ENCODE measurements around the gene TRAF7. TPM values are rescaled to one million over a fixed set of nuclear protein-coding genes. Genes with fewer than 3 reads are reported as not detected.

The TRAF7 gene
- total RNA-seq, 1 experiment from 2014 or later: 153 TPM

Other genes with a start within 250 kb of the TRAF7 start
- not detected in 2 replicates for gene HS3ST6, start 237.4 kb upstream of the TRAF7 start, total RNA-seq (2014; rRNA removed; shearing (Covaris generic))
- gene MSRB1, start 212.6 kb upstream of the TRAF7 start, total RNA-seq (2014; rRNA removed; shearing (Covaris generic)): 13.2 and 16.1 TPM in 2 replicates
- 0.44 TPM in 1 of 2 replicates, not detected in the other for gene RPL3L, start 201.1 kb upstream of the TRAF7 start, total RNA-seq (2014; rRNA removed; shearing (Covaris generic))
- gene NDUFB10, start 196.2 kb upstream of the TRAF7 start, total RNA-seq (2014; rRNA removed; shearing (Covaris generic)): 305 and 403 TPM in 2 replicates
- 4,719 and 5,018 TPM in 2 replicates for gene RPS2, start 191.0 kb upstream of the TRAF7 start, total RNA-seq (2014; rRNA removed; shearing (Covaris generic))
- not detected in 2 replicates for gene RNF151, start 188.9 kb upstream of the TRAF7 start, total RNA-seq (2014; rRNA removed; shearing (Covaris generic))
- 91.7 and 104 TPM in 2 replicates for gene TBL3, start 183.7 kb upstream of the TRAF7 start, total RNA-seq (2014; rRNA removed; shearing (Covaris generic))
- 1.3 TPM in 1 of 2 replicates, not detected in the other for gene NOXO1, start 174.3 kb upstream of the TRAF7 start, total RNA-seq (2014; rRNA removed; shearing (Covaris generic))
- gene GFER, start 171.6 kb upstream of the TRAF7 start, total RNA-seq (2014; rRNA removed; shearing (Covaris generic)): 75.1 and 77.8 TPM in 2 replicates
- gene SYNGR3, start 165.8 kb upstream of the TRAF7 start, total RNA-seq (2014; rRNA removed; shearing (Covaris generic)): 38.6 and 60.0 TPM in 2 replicates
- gene ZNF598, start 146.0 kb upstream of the TRAF7 start, total RNA-seq (2014; rRNA removed; shearing (Covaris generic)): 28.4 and 30.8 TPM in 2 replicates
- gene NPW, start 136.0 kb upstream of the TRAF7 start, total RNA-seq (2014; rRNA removed; shearing (Covaris generic)): 2.0 and 2.3 TPM in 2 replicates
- 14.0 and 17.1 TPM in 2 replicates for gene NHERF2, start 128.9 kb upstream of the TRAF7 start, total RNA-seq (2014; rRNA removed; shearing (Covaris generic))
- 104 and 108 TPM in 2 replicates for gene NTHL1, start 107.9 kb upstream of the TRAF7 start, total RNA-seq (2014; rRNA removed; shearing (Covaris generic))
- gene TSC2, start 107.8 kb upstream of the TRAF7 start, total RNA-seq (2014; rRNA removed; shearing (Covaris generic)): 37.6 and 42.6 TPM in 2 replicates
- gene PKD1, start 19.9 kb upstream of the TRAF7 start, total RNA-seq (2014; rRNA removed; shearing (Covaris generic)): 45.6 and 64.4 TPM in 2 replicates
- gene RAB26, start 7.2 kb upstream of the TRAF7 start, total RNA-seq (2014; rRNA removed; shearing (Covaris generic)): 9.2 and 10.7 TPM in 2 replicates
- gene CASKIN1, start 40.8 kb downstream of the TRAF7 start, total RNA-seq (2014; rRNA removed; shearing (Covaris generic)): 1.5 and 2.0 TPM in 2 replicates
- 25.4 and 28.6 TPM in 2 replicates for gene MLST8, start 49.7 kb downstream of the TRAF7 start, total RNA-seq (2014; rRNA removed; shearing (Covaris generic))
- gene BRICD5, start 55.1 kb downstream of the TRAF7 start, total RNA-seq (2014; rRNA removed; shearing (Covaris generic)): 3.9 and 7.4 TPM in 2 replicates
- gene PGP, start 59.1 kb downstream of the TRAF7 start, total RNA-seq (2014; rRNA removed; shearing (Covaris generic)): 42.5 and 57.4 TPM in 2 replicates
- 33.4 and 36.8 TPM in 2 replicates for gene E4F1, start 67.8 kb downstream of the TRAF7 start, total RNA-seq (2014; rRNA removed; shearing (Covaris generic))
- gene DNASE1L2, start 80.7 kb downstream of the TRAF7 start, total RNA-seq (2014; rRNA removed; shearing (Covaris generic)): 0.48 and 0.69 TPM in 2 replicates
- gene ECI1, start 95.8 kb downstream of the TRAF7 start, total RNA-seq (2014; rRNA removed; shearing (Covaris generic)): 115 and 122 TPM in 2 replicates
- 282 and 306 TPM in 2 replicates for gene RNPS1, start 112.3 kb downstream of the TRAF7 start, total RNA-seq (2014; rRNA removed; shearing (Covaris generic))
- 6.2 and 6.6 TPM in 2 replicates for gene ABCA3, start 184.9 kb downstream of the TRAF7 start, total RNA-seq (2014; rRNA removed; shearing (Covaris generic))